H1 (cell line): ENCODE data around the gene GATB. TPM values are rescaled to one million over a fixed set of nuclear protein-coding genes. Genes with fewer than 3 reads are reported as not detected.

Experiments
- CTCF ChIA-PET: fragments of 300-600 bp; sonication (Branson Sonifier 250); formaldehyde crosslinking; loops from one replicate; lab custom pipeline; 2021; ENCODE audit not compliant: partially characterized antibody; lab: Charles Lee
- POLR2A ChIA-PET: fragments of 300-600 bp; sonication (Branson Sonifier 250); formaldehyde crosslinking; loops from one replicate; lab custom pipeline; 2021; ENCODE audit warnings: inconsistent platforms; ENCODE audit not compliant: partially characterized antibody; lab: Charles Lee
- DNase-seq, 2 experiments: peaks; one replicate each; pipeline versions ENCODE4 v3.0.0 to v3.0.0-alpha.2; 2010 to 2022; ENCODE audit warnings: low spot score in 2 of 2, low read depth in 1 of 2, mixed read lengths in 1 of 2
- FAIRE-seq: peaks from 2 replicates; lab custom pipeline; 2011; peaks lifted over from hg19 to GRCh38; lab: Jason Lieb, UNC
- H2AFZ ChIP-seq: 2 replicates; pipeline ENCODE4 v1.8.1; 2012; ENCODE audit warnings: low read length, inconsistent platforms
- H2AK5ac ChIP-seq: 2 replicates; pipeline ENCODE4 v1.6.1; 2013; ENCODE audit warnings: low read depth, low read length
- H2BK120ac ChIP-seq: replicated peaks from 2 replicates; pipeline ENCODE3; 2013; ENCODE audit warnings: low read depth, low read length, inconsistent platforms
- H2BK12ac ChIP-seq: 2 replicates; pipeline ENCODE4 v1.6.1; 2013; ENCODE audit warnings: low read depth, low read length
- H2BK15ac ChIP-seq: 2 replicates; pipeline ENCODE4 v1.6.1; 2013; ENCODE audit warnings: low read length
- H2BK20ac ChIP-seq: 2 replicates; pipeline ENCODE4 v1.6.1; 2013; ENCODE audit warnings: low read length
- H2BK5ac ChIP-seq: 2 replicates; pipeline ENCODE4 v1.6.1; 2013; ENCODE audit warnings: low read depth, low read length
- H3K14ac ChIP-seq: 2 replicates; pipeline ENCODE4 v1.6.1; 2013; ENCODE audit warnings: inconsistent platforms; ENCODE audit not compliant: insufficient read length
- H3K18ac ChIP-seq: 2 replicates; pipeline ENCODE4 v1.6.1; 2013; ENCODE audit warnings: low read length; ENCODE audit errors: extremely low read depth
- H3K23ac ChIP-seq: 2 replicates; pipeline ENCODE4 v1.6.1; 2013; ENCODE audit warnings: inconsistent platforms; ENCODE audit not compliant: insufficient read length
- H3K23me2 ChIP-seq: 2 replicates; pipeline ENCODE4 v1.6.1; 2013; ENCODE audit warnings: low read depth, low read length
- H3K27ac ChIP-seq: 2 replicates; pipeline ENCODE4 v1.6.1; 2011; ENCODE audit warnings: low read depth, low read length, inconsistent platforms
- H3K27me3 ChIP-seq, 4 experiments: replicated peaks in 1 of 4; 1 replicate in 1 of 4; 2 replicates in 3 of 4; pipeline versions ENCODE4 v1.6.1 to v1.8.1; 2011 to 2013; ENCODE audit warnings: low read length in 3 of 4, mild to moderate bottlenecking in 3 of 4, inconsistent platforms in 2 of 4, mixed read lengths in 2 of 4, moderate library complexity in 1 of 4; ENCODE audit not compliant: control insufficient read depth in 3 of 4, insufficient read depth in 3 of 4; ENCODE audit errors: extremely low read depth in 1 of 4
- H3K36me3 ChIP-seq, 4 experiments: 2 replicates each; pipeline versions ENCODE4 v1.6.1 to v1.8.1; 2011 to 2013; ENCODE audit warnings: mild to moderate bottlenecking in 4 of 4, low read length in 3 of 4, moderate library complexity in 2 of 4, control low read depth in 1 of 4, inconsistent platforms in 1 of 4; ENCODE audit not compliant: insufficient read depth in 4 of 4, control insufficient read depth in 2 of 4
- H3K4ac ChIP-seq: replicated peaks from 2 replicates; pipeline ENCODE3; 2013; ENCODE audit warnings: low read length, low read depth, mixed read lengths, inconsistent platforms; ENCODE audit not compliant: insufficient read length
- H3K4me1 ChIP-seq, 4 experiments: replicated peaks in 1 of 4; 1 replicate in 1 of 4; 2 replicates in 3 of 4; pipeline versions ENCODE4 v1.6.1 to v1.8.1; 2011 to 2013; ENCODE audit warnings: low read length in 3 of 4, inconsistent platforms in 2 of 4, mixed read lengths in 1 of 4; ENCODE audit not compliant: insufficient read depth in 4 of 4, control insufficient read depth in 3 of 4
- H3K4me2 ChIP-seq, 2 experiments: 2 replicates each; pipeline versions ENCODE4 v1.6.1 to v1.8.1; 2011 to 2013; ENCODE audit warnings: low read depth in 2 of 2, low read length in 2 of 2, control low read depth in 1 of 2, inconsistent platforms in 1 of 2, mild to moderate bottlenecking in 1 of 2; ENCODE audit not compliant: insufficient read depth in 1 of 2
- H3K4me3 ChIP-seq, 4 experiments: fragments of 200-600, 300-600 bp in 1 of 4; sonication (generic), shearing (Covaris generic), sonication (Bioruptor Twin) in 1 of 4; 2 replicates each; pipeline versions ENCODE4 v1.5.1 to v1.8.1; 2011 to 2016; ENCODE audit warnings: low read length in 4 of 4, low read depth in 3 of 4, control low read depth in 2 of 4, inconsistent platforms in 2 of 4, mild to moderate bottlenecking in 2 of 4, mixed read lengths in 1 of 4, moderate library complexity in 1 of 4; ENCODE audit not compliant: insufficient read depth in 2 of 4; ENCODE audit errors: extremely low read depth in 1 of 4
- H3K56ac ChIP-seq: replicated peaks from 2 replicates; pipeline ENCODE3; 2013; ENCODE audit warnings: low read depth, mild to moderate bottlenecking, mixed read lengths, low read length, inconsistent platforms; ENCODE audit not compliant: insufficient read length
- H3K79me1 ChIP-seq: 2 replicates; pipeline ENCODE4 v1.6.1; 2013; ENCODE audit warnings: low read depth, low read length, control low read depth
- H3K79me2 ChIP-seq, 2 experiments: 2 replicates each; pipeline versions ENCODE4 v1.6.1 to v1.8.1; 2012 to 2013; ENCODE audit warnings: low read length in 2 of 2, mild to moderate bottlenecking in 2 of 2, inconsistent platforms in 1 of 2; ENCODE audit not compliant: insufficient read depth in 2 of 2, control insufficient read depth in 1 of 2
- H3K9ac ChIP-seq, 4 experiments: replicated peaks in 1 of 4; 1 replicate in 1 of 4; 2 replicates in 3 of 4; pipeline versions ENCODE4 v1.6.1 to v1.8.1; 2011 to 2013; ENCODE audit warnings: low read depth in 3 of 4, low read length in 3 of 4, control low read depth in 2 of 4, mild to moderate bottlenecking in 2 of 4, moderate library complexity in 2 of 4, inconsistent platforms in 1 of 4; ENCODE audit errors: extremely low read depth in 1 of 4
- H3K9me3 ChIP-seq, 2 experiments: 2 replicates each; pipeline versions ENCODE4 v1.6.1 to v1.8.1; 2012 to 2013; ENCODE audit warnings: mild to moderate bottlenecking in 2 of 2, moderate library complexity in 2 of 2, control low read depth in 1 of 2, inconsistent platforms in 1 of 2, low read depth in 1 of 2, low read length in 1 of 2, mixed read lengths in 1 of 2; ENCODE audit not compliant: insufficient read depth in 2 of 2
- H4K20me1 ChIP-seq, 2 experiments: replicated peaks in 1 of 2; 2 replicates each; pipeline versions ENCODE3 to v1.8.1; 2011 to 2013; ENCODE audit warnings: inconsistent platforms in 2 of 2, low read length in 2 of 2, mild to moderate bottlenecking in 1 of 2; ENCODE audit not compliant: insufficient read depth in 2 of 2, control insufficient read depth in 1 of 2
- H4K5ac ChIP-seq: 2 replicates; pipeline ENCODE4 v1.6.1; 2013; ENCODE audit warnings: low read length, low read depth, mixed read lengths, inconsistent platforms; ENCODE audit not compliant: insufficient read length
- H4K8ac ChIP-seq: 2 replicates; pipeline ENCODE4 v1.8.0; 2013; ENCODE audit warnings: mild to moderate bottlenecking, moderate library complexity, low read length, inconsistent platforms; ENCODE audit not compliant: insufficient read depth; ENCODE audit errors: extremely low read depth
- H4K91ac ChIP-seq: replicated peaks from 2 replicates; pipeline ENCODE3; 2013; ENCODE audit warnings: low read length, mixed read lengths, inconsistent platforms; ENCODE audit not compliant: insufficient read length
- CTCF ChIP-seq, 3 experiments: IDR thresholded peaks; 1 replicate in 2 of 3; 2 replicates in 1 of 3; pipeline versions ENCODE4 v1.5.1 to v1.6.1; 2011; ENCODE audit warnings: low read length in 3 of 3, mild to moderate bottlenecking in 3 of 3, inconsistent platforms in 2 of 3, low read depth in 1 of 3, moderate library complexity in 1 of 3; ENCODE audit not compliant: insufficient read depth in 1 of 3; ENCODE audit errors: control extremely low read depth in 1 of 3
- RAD21 ChIP-seq, 2 experiments: IDR thresholded peaks in 1 of 2; conservative IDR thresholded peaks in 1 of 2; 2 replicates each; pipeline ENCODE4 v1.6.1; 2011; ENCODE audit warnings: low read depth in 2 of 2, low read length in 2 of 2, improper control_type of control experiment in 1 of 2, inconsistent platforms in 1 of 2, mild to moderate bottlenecking in 1 of 2, moderate library complexity in 1 of 2
- SRF ChIP-seq: IDR thresholded peaks from 2 replicates; pipeline ENCODE4 v1.6.1; 2011; ENCODE audit warnings: mild to moderate bottlenecking, low read depth, low read length, moderate library complexity
- TBP ChIP-seq: IDR thresholded peaks from 2 replicates; pipeline ENCODE4 v1.6.1; 2011; ENCODE audit warnings: low read depth, low read length, improper control_type of control experiment
- WGBS, 2 experiments: shearing (Covaris generic) in 1 of 2; methylation state at CpG; one replicate each; pipeline versions ENCODE4 v1.1.6 to v1.1.7; 2013 to 2015; ENCODE audit warnings: low lambda C conversion rate in 2 of 2, mixed read lengths in 2 of 2, inconsistent platforms in 1 of 2, low coverage in 1 of 2, missing lambda C conversion rate in 1 of 2; ENCODE audit not compliant: insufficient replicate concordance in 2 of 2, insufficient coverage in 1 of 2, insufficient read length in 1 of 2; ENCODE audit errors: extremely low coverage in 1 of 2, missing lambda C conversion rate in 1 of 2; 5-methylcytosine and 5-hydroxymethylcytosine counted together
- polyA plus RNA-seq, 7 experiments: library from polyadenylated mRNA; depleted of rRNA in 3 of 7; stranded (reverse) in 5 of 7; unstranded in 2 of 7; fragments of >200 nt in 5 of 7; fragments of 200-250 nt in 2 of 7; gene quantifications; 1 replicate in 5 of 7; 2 replicates in 1 of 7; 4 replicates in 1 of 7; pipeline versions ENCODE4 v1.2.1 to v1.2.3, GENCODE V29; 2011 to 2013; ENCODE audit warnings: missing spikeins in 2 of 7, mixed read lengths in 2 of 7
- total RNA-seq: library from RNA; stranded (reverse); fragmentation: NEBNext Ultra II Directional; extraction: Animal tissue kit (Norgen Biotek cat#: 25700); gene quantifications from 2 replicates; pipeline ENCODE4 v1.2.1, GENCODE V29; 2021

The GATB gene
- total and polyA plus RNA-seq, 2 of the 8 experiments (the other 6 are each of a cell fraction or from before 2014, with no cell fraction given), result 15.3 to 18.0 TPM

GRCh38 chr4:151743128-151743854, 17.5 kb downstream of the GATB start:
- H2BK120ac ChIP-seq, result no peak overlapping the region
- H2BK5ac ChIP-seq, result no peak overlapping the region
- no peak overlapping the region for H2AFZ ChIP-seq
- H3K4ac ChIP-seq, result no peak overlapping the region
- DNase-seq (no peak), FAIRE-seq (no peak)
- H3K27me3 ChIP-seq, result no peaks in the 10 kb centered on the region
- H3K14ac ChIP-seq, result no peak overlapping the region
- H3K4me1 ChIP-seq, result peaks cover 0 to 6% (median 3%) of the 10 kb centered on the region in 4 experiments; a peak in 3 of 7 replicates
- H3K27ac ChIP-seq, result no peak overlapping the region
- H3K23ac ChIP-seq, result no peak overlapping the region
- H3K4me2 ChIP-seq, result no peak overlapping the region
- no peak overlapping the region for H3K56ac ChIP-seq
- POLR2A ChIA-PET, result no interaction called here
- H3K79me1 ChIP-seq, result peaks cover 2% of the 10 kb centered on the region; the same call in 1 of the 2 replicates
- no peaks in the 10 kb centered on the region for H3K79me2 ChIP-seq
- no peak overlapping the region for H2BK15ac ChIP-seq
- H2BK20ac ChIP-seq, result no peak overlapping the region
- H4K91ac ChIP-seq, result no peak overlapping the region
- no peak overlapping the region for H4K5ac ChIP-seq
- TF ChIP-seq RAD21 (IDR thresholded peaks at IDR 0.05 in 1 of 2, conservative IDR thresholded peaks at IDR 0.05 in 1 of 2; ENCODE audit: low read depth in 2 of 2, low read length in 2 of 2) (peak; percentile 13 to 19; a peak in 1 of 4 replicates), CTCF (IDR thresholded peaks at IDR 0.05; ENCODE audit: control extremely low read depth in 1 of 3, insufficient read depth in 1 of 3, low read depth in 1 of 3, low read length in 3 of 3) (peak in 1 of 3 experiments; percentile 4; a peak in 2 of 4 replicates), SRF (no peak), TBP (no peak)
- H3K9me3 ChIP-seq, result no peaks in the 10 kb centered on the region
- no peaks in the 10 kb centered on the region for H3K23me2 ChIP-seq
- CTCF ChIA-PET, result interaction anchor here (0.6 to 1.0 kb wide), 4 partner anchors 14 to 59 kb away, joined by 3 read pairs; no protein-coding TSS in a partner anchor
- H2AK5ac ChIP-seq, result no peak overlapping the region
- no peak overlapping the region for H2BK12ac ChIP-seq
- WGBS, 2 experiments, result 92% methylated on average over 3 of the region's 3 CpGs; no CpG with 5 or more reads in 1 of the 2 experiments
- no peak overlapping the region for H3K9ac ChIP-seq
- peaks cover 0 to under 1% (median 0%) of the 10 kb centered on the region in 4 experiments; a peak in 1 of 8 replicates for H3K36me3 ChIP-seq
- no peaks in the 10 kb centered on the region for H4K20me1 ChIP-seq
- H3K4me3 ChIP-seq, result no peak overlapping the region
- H4K8ac ChIP-seq, result no peak overlapping the region
- H3K18ac ChIP-seq, result no peak overlapping the region
